ENCODE measurements around the gene FBXL12.

GRCh38 chr19:9836021-9836420 is 17.1 kb upstream of the FBXL12 start:
- no peak for TF ChIP-seq CTCF (conservative IDR thresholded peaks at IDR 0.05)
- no peak for TF ChIP-seq ZFX (IDR thresholded peaks at IDR 0.05)
